GM21529 (cell line): ENCODE results near the gene TEX36.
"Not testable (repeated sequence)": the region's sequence is repeated elsewhere in the genome, so short reads cannot be mapped to it uniquely, and the experiment has no call there.

Source experiments
- ATAC-seq: cut with Tn5 transposase; IDR thresholded peaks from one replicate; pipeline ENCODE4 v1.9.1; 2021; ENCODE audit not compliant: unreplicated experiment

The TEX36 gene

GRCh38 chr10:125634606-125635005 is 48.4 kb downstream of the TEX36 start:
- ATAC-seq, result no peak

DNA sequence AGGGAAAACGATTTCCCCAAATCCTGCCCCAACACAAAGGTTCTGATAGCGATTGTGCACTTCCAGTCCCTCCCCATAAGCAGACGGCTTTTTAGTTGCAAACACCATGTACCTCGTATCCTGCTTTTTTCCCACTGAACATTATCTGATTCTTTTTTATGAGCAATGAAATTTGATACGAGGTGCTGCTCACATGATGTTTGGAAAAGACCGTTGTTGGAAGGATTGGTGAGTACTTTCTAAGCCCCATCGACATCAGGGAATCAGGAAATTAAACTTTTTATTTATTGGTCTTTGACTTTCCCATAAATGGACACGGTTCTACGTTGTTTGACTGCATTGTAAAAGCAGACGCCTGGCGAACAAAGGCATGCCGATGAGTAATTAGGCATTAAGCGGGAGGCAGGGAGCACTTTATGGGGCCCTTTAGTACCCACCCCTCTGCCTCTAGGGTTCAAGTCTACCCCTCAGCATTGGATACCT is 49.4 kb downstream of the TEX36 start:
- ATAC-seq, result no peak

- no peak for ATAC-seq
These were observed 51.2 kb downstream of the TEX36 start for GRCh38 chr10:125631806-125632205.

DNA sequence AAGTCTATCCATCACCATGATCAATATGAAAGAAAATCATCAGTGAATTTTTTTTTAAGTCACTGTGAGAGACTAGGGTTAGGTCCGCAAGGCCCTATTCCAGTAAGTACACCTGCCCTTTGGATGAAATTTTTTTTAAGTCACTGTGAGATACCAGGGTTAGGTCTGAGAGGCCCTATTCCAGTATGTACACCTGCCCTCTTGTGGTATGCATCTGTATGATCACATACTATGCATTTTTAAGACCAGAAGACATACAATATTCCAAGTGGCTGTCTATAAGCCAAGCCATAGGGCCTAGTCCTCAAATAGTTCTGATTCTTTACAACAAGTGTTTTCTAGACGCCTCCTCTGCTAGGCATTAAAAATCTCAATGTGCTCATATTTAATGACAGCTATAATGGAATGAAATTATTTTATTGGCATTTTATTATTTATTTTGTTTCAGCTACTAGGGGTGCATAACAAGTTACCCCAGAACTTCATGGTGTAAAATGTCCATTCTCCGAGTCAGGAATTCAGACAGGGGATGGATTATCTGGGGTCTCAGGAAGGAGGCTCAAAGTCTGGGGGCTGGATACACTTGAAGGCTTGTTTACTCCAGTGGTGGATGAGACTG is 53.1 kb downstream of the TEX36 start:
- no peak for ATAC-seq

- no peak for ATAC-seq
These were observed 54.6 kb downstream of the TEX36 start for GRCh38 chr10:125628104-125629049.

GRCh38 chr10:125627646-125628045 is 55.3 kb downstream of the TEX36 start:
- ATAC-seq, result no peak

DNA sequence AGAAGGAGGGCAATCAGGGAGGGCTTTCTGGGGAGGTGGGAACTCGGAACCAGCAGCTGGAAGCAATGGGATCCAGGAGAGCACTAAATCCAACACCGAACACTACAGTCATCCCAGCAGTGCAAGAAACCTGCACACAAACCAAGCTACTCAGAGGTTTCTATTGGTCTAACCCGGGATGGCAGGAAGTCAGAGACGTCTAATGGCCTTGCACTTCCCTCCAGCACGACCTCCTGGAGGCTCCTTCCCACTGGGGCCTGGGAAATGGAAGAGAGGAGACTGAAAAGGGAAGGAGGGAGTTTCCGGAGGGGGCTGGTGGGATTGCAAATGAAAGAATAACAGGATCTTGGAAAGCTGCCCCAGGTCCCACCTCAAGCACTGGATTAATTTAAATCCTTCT is 56.3 kb downstream of the TEX36 start:
- ATAC-seq, result no peak

DNA sequence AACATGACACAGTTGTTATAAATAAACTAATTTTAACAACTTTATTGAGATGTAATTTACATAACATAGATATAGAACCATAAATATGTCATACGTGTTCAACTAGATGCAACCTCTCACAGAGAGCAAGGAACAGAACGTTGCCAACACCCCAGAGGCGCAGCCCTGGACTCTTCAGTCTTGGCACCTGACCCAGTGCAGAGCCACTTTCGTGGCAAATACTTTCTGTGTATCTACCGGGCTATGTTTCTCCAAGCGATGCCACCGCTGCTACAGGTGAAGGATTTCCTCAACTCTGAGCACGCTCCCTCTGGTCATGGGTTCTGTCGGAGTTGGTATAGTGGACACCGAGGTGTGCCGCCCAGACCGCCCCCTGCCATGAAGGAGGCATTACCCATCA is 57.4 kb downstream of the TEX36 start:
- ATAC-seq, result no peak

- no peak for ATAC-seq
These were observed 58.2 kb downstream of the TEX36 start for GRCh38 chr10:125624800-125625199.

DNA sequence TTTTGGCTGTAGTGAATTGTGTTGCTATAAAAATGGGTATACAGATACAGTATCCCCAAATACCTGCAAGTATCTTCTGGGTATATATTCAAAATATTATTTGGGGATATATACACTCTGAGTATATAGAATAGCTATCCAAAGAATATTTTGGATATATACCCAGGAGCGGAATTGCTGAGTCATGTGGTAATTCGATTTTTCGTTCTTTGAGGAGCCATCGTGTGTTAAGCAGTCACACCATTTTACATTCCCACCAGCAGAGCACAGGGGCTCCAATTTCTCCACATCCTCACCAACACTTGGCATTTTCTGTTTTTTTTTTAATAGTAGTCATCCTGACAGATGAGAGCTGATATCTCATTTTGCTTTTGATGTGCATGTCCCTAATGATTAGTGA is 61.9 kb downstream of the TEX36 start:
- no peak for ATAC-seq

DNA sequence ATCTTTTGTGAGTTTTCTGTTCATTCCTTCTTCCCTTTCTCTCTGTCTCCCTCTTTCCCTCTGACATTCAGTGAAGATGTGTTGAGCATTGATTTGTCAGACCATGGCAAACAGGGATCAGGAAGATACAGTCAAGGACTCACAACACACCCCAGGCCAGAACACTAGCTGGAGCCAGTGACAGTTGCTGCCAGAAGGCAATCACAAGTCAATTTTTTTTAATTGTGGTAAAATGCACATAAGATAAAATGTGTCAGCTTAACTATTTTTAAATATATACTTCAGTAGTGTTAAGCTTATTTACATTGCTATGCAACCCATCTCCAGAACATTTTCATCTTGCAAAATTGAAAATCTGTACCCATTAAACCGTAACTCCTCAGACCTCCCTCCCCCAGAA is 62.6 kb downstream of the TEX36 start:
- ATAC-seq, result no peak

GRCh38 chr10:125613062-125613461 is 69.9 kb downstream of the TEX36 start:
- ATAC-seq, result not testable (repeated sequence)

GRCh38 chr10:125611756-125612155 is 71.2 kb downstream of the TEX36 start:
- no peak for ATAC-seq

- no peak for ATAC-seq
These were observed 71.7 kb downstream of the TEX36 start for GRCh38 chr10:125611216-125611615.

- no peak for ATAC-seq
These were observed 73.1 kb downstream of the TEX36 start for GRCh38 chr10:125609859-125610258.

GRCh38 chr10:125608474-125608873 is 74.5 kb downstream of the TEX36 start:
- no peak for ATAC-seq

DNA sequence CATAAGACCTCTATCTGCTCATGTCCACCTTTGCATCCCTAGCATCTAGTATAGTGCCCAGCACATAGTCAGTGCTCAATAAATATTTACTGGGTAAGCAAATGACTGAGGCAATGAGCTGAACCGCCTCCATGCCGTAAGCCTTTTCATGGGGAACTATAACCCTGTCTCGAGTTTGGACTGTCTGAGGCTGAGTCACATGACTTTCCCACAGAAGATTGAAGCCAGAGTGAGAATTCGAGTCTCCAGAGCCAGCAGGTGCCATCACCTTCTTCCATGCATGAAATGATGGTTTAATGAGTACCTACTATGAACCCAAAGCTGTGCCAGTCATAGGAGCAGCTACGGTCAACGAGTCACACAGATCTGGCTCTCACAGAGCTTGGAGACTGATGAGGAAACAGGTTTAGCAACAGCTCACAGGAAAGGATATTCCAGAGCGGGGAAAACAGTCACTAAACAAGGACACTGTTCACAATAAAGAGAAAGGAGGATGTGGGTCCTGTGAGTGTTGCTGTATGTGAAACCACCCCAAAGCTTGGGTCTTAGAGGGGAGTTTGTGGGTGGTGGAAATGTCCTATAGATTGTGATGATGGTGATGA is 75.2 kb downstream of the TEX36 start:
- ATAC-seq, result no peak

- ATAC-seq, result no peak
These were observed 76.5 kb downstream of the TEX36 start for GRCh38 chr10:125606414-125607010.
